H1 (cell line): ENCODE data around the gene MAN1A2. TPM values are rescaled to one million over a fixed set of nuclear protein-coding genes. Genes with fewer than 3 reads are reported as not detected.

Experiments
- CTCF ChIA-PET: fragments of 300-600 bp; sonication (Branson Sonifier 250); formaldehyde crosslinking; loops from one replicate; lab custom pipeline; 2021; ENCODE audit not compliant: partially characterized antibody; lab: Charles Lee
- POLR2A ChIA-PET: fragments of 300-600 bp; sonication (Branson Sonifier 250); formaldehyde crosslinking; loops from one replicate; lab custom pipeline; 2021; ENCODE audit warnings: inconsistent platforms; ENCODE audit not compliant: partially characterized antibody; lab: Charles Lee
- DNase-seq, 2 experiments: peaks; one replicate each; pipeline versions ENCODE4 v3.0.0 to v3.0.0-alpha.2; 2010 to 2022; ENCODE audit warnings: low spot score in 2 of 2, low read depth in 1 of 2, mixed read lengths in 1 of 2
- FAIRE-seq: peaks from 2 replicates; lab custom pipeline; 2011; peaks lifted over from hg19 to GRCh38; lab: Jason Lieb, UNC
- H2AFZ ChIP-seq: 2 replicates; pipeline ENCODE4 v1.8.1; 2012; ENCODE audit warnings: low read length, inconsistent platforms
- H2AK5ac ChIP-seq: 2 replicates; pipeline ENCODE4 v1.6.1; 2013; ENCODE audit warnings: low read depth, low read length
- H2BK120ac ChIP-seq: replicated peaks from 2 replicates; pipeline ENCODE3; 2013; ENCODE audit warnings: low read depth, low read length, inconsistent platforms
- H2BK12ac ChIP-seq: 2 replicates; pipeline ENCODE4 v1.6.1; 2013; ENCODE audit warnings: low read depth, low read length
- H2BK15ac ChIP-seq: 2 replicates; pipeline ENCODE4 v1.6.1; 2013; ENCODE audit warnings: low read length
- H2BK20ac ChIP-seq: 2 replicates; pipeline ENCODE4 v1.6.1; 2013; ENCODE audit warnings: low read length
- H2BK5ac ChIP-seq: 2 replicates; pipeline ENCODE4 v1.6.1; 2013; ENCODE audit warnings: low read depth, low read length
- H3K14ac ChIP-seq: 2 replicates; pipeline ENCODE4 v1.6.1; 2013; ENCODE audit warnings: inconsistent platforms; ENCODE audit not compliant: insufficient read length
- H3K18ac ChIP-seq: 2 replicates; pipeline ENCODE4 v1.6.1; 2013; ENCODE audit warnings: low read length; ENCODE audit errors: extremely low read depth
- H3K23ac ChIP-seq: 2 replicates; pipeline ENCODE4 v1.6.1; 2013; ENCODE audit warnings: inconsistent platforms; ENCODE audit not compliant: insufficient read length
- H3K23me2 ChIP-seq: 2 replicates; pipeline ENCODE4 v1.6.1; 2013; ENCODE audit warnings: low read depth, low read length
- H3K27ac ChIP-seq: 2 replicates; pipeline ENCODE4 v1.6.1; 2011; ENCODE audit warnings: low read depth, low read length, inconsistent platforms
- H3K27me3 ChIP-seq, 4 experiments: replicated peaks in 1 of 4; 1 replicate in 1 of 4; 2 replicates in 3 of 4; pipeline versions ENCODE4 v1.6.1 to v1.8.1; 2011 to 2013; ENCODE audit warnings: low read length in 3 of 4, mild to moderate bottlenecking in 3 of 4, inconsistent platforms in 2 of 4, mixed read lengths in 2 of 4, moderate library complexity in 1 of 4; ENCODE audit not compliant: control insufficient read depth in 3 of 4, insufficient read depth in 3 of 4; ENCODE audit errors: extremely low read depth in 1 of 4
- H3K36me3 ChIP-seq, 4 experiments: 2 replicates each; pipeline versions ENCODE4 v1.6.1 to v1.8.1; 2011 to 2013; ENCODE audit warnings: mild to moderate bottlenecking in 4 of 4, low read length in 3 of 4, moderate library complexity in 2 of 4, control low read depth in 1 of 4, inconsistent platforms in 1 of 4; ENCODE audit not compliant: insufficient read depth in 4 of 4, control insufficient read depth in 2 of 4
- H3K4ac ChIP-seq: replicated peaks from 2 replicates; pipeline ENCODE3; 2013; ENCODE audit warnings: low read length, low read depth, mixed read lengths, inconsistent platforms; ENCODE audit not compliant: insufficient read length
- H3K4me1 ChIP-seq, 4 experiments: replicated peaks in 1 of 4; 1 replicate in 1 of 4; 2 replicates in 3 of 4; pipeline versions ENCODE4 v1.6.1 to v1.8.1; 2011 to 2013; ENCODE audit warnings: low read length in 3 of 4, inconsistent platforms in 2 of 4, mixed read lengths in 1 of 4; ENCODE audit not compliant: insufficient read depth in 4 of 4, control insufficient read depth in 3 of 4
- H3K4me2 ChIP-seq, 2 experiments: 2 replicates each; pipeline versions ENCODE4 v1.6.1 to v1.8.1; 2011 to 2013; ENCODE audit warnings: low read depth in 2 of 2, low read length in 2 of 2, control low read depth in 1 of 2, inconsistent platforms in 1 of 2, mild to moderate bottlenecking in 1 of 2; ENCODE audit not compliant: insufficient read depth in 1 of 2
- H3K4me3 ChIP-seq, 4 experiments: fragments of 200-600, 300-600 bp in 1 of 4; sonication (generic), shearing (Covaris generic), sonication (Bioruptor Twin) in 1 of 4; 2 replicates each; pipeline versions ENCODE4 v1.5.1 to v1.8.1; 2011 to 2016; ENCODE audit warnings: low read length in 4 of 4, low read depth in 3 of 4, control low read depth in 2 of 4, inconsistent platforms in 2 of 4, mild to moderate bottlenecking in 2 of 4, mixed read lengths in 1 of 4, moderate library complexity in 1 of 4; ENCODE audit not compliant: insufficient read depth in 2 of 4; ENCODE audit errors: extremely low read depth in 1 of 4
- H3K56ac ChIP-seq: replicated peaks from 2 replicates; pipeline ENCODE3; 2013; ENCODE audit warnings: low read depth, mild to moderate bottlenecking, mixed read lengths, low read length, inconsistent platforms; ENCODE audit not compliant: insufficient read length
- H3K79me1 ChIP-seq: 2 replicates; pipeline ENCODE4 v1.6.1; 2013; ENCODE audit warnings: low read depth, low read length, control low read depth
- H3K79me2 ChIP-seq, 2 experiments: 2 replicates each; pipeline versions ENCODE4 v1.6.1 to v1.8.1; 2012 to 2013; ENCODE audit warnings: low read length in 2 of 2, mild to moderate bottlenecking in 2 of 2, inconsistent platforms in 1 of 2; ENCODE audit not compliant: insufficient read depth in 2 of 2, control insufficient read depth in 1 of 2
- H3K9ac ChIP-seq, 4 experiments: replicated peaks in 1 of 4; 1 replicate in 1 of 4; 2 replicates in 3 of 4; pipeline versions ENCODE4 v1.6.1 to v1.8.1; 2011 to 2013; ENCODE audit warnings: low read depth in 3 of 4, low read length in 3 of 4, control low read depth in 2 of 4, mild to moderate bottlenecking in 2 of 4, moderate library complexity in 2 of 4, inconsistent platforms in 1 of 4; ENCODE audit errors: extremely low read depth in 1 of 4
- H3K9me3 ChIP-seq, 2 experiments: 2 replicates each; pipeline versions ENCODE4 v1.6.1 to v1.8.1; 2012 to 2013; ENCODE audit warnings: mild to moderate bottlenecking in 2 of 2, moderate library complexity in 2 of 2, control low read depth in 1 of 2, inconsistent platforms in 1 of 2, low read depth in 1 of 2, low read length in 1 of 2, mixed read lengths in 1 of 2; ENCODE audit not compliant: insufficient read depth in 2 of 2
- H4K20me1 ChIP-seq, 2 experiments: replicated peaks in 1 of 2; 2 replicates each; pipeline versions ENCODE3 to v1.8.1; 2011 to 2013; ENCODE audit warnings: inconsistent platforms in 2 of 2, low read length in 2 of 2, mild to moderate bottlenecking in 1 of 2; ENCODE audit not compliant: insufficient read depth in 2 of 2, control insufficient read depth in 1 of 2
- H4K5ac ChIP-seq: 2 replicates; pipeline ENCODE4 v1.6.1; 2013; ENCODE audit warnings: low read length, low read depth, mixed read lengths, inconsistent platforms; ENCODE audit not compliant: insufficient read length
- H4K8ac ChIP-seq: 2 replicates; pipeline ENCODE4 v1.8.0; 2013; ENCODE audit warnings: mild to moderate bottlenecking, moderate library complexity, low read length, inconsistent platforms; ENCODE audit not compliant: insufficient read depth; ENCODE audit errors: extremely low read depth
- H4K91ac ChIP-seq: replicated peaks from 2 replicates; pipeline ENCODE3; 2013; ENCODE audit warnings: low read length, mixed read lengths, inconsistent platforms; ENCODE audit not compliant: insufficient read length
- MAFK ChIP-seq: IDR thresholded peaks from 2 replicates; pipeline ENCODE4 v1.6.1; 2012; ENCODE audit warnings: low read depth, mild to moderate bottlenecking, improper control_type of control experiment, low read length
- SIN3A ChIP-seq, 2 experiments: IDR thresholded peaks in 1 of 2; conservative IDR thresholded peaks in 1 of 2; 2 replicates each; pipeline ENCODE4 v1.6.1; 2011 to 2012; ENCODE audit warnings: low read length in 2 of 2, improper control_type of control experiment in 1 of 2, low read depth in 1 of 2, mild to moderate bottlenecking in 1 of 2
- TAF7 ChIP-seq: optimal IDR thresholded peaks from 2 replicates; pipeline ENCODE3; 2011; ENCODE audit warnings: low read depth, mild to moderate bottlenecking, inconsistent platforms, low read length, moderate library complexity, borderline replicate concordance
- WGBS, 2 experiments: shearing (Covaris generic) in 1 of 2; methylation state at CpG; one replicate each; pipeline versions ENCODE4 v1.1.6 to v1.1.7; 2013 to 2015; ENCODE audit warnings: low lambda C conversion rate in 2 of 2, mixed read lengths in 2 of 2, inconsistent platforms in 1 of 2, low coverage in 1 of 2, missing lambda C conversion rate in 1 of 2; ENCODE audit not compliant: insufficient replicate concordance in 2 of 2, insufficient coverage in 1 of 2, insufficient read length in 1 of 2; ENCODE audit errors: extremely low coverage in 1 of 2, missing lambda C conversion rate in 1 of 2; 5-methylcytosine and 5-hydroxymethylcytosine counted together
- polyA plus RNA-seq, 7 experiments: library from polyadenylated mRNA; depleted of rRNA in 3 of 7; stranded (reverse) in 5 of 7; unstranded in 2 of 7; fragments of >200 nt in 5 of 7; fragments of 200-250 nt in 2 of 7; gene quantifications; 1 replicate in 5 of 7; 2 replicates in 1 of 7; 4 replicates in 1 of 7; pipeline versions ENCODE4 v1.2.1 to v1.2.3, GENCODE V29; 2011 to 2013; ENCODE audit warnings: missing spikeins in 2 of 7, mixed read lengths in 2 of 7
- total RNA-seq: library from RNA; stranded (reverse); fragmentation: NEBNext Ultra II Directional; extraction: Animal tissue kit (Norgen Biotek cat#: 25700); gene quantifications from 2 replicates; pipeline ENCODE4 v1.2.1, GENCODE V29; 2021

The MAN1A2 gene
- total and polyA plus RNA-seq, 2 of the 8 experiments (the other 6 are each of a cell fraction or from before 2014, with no cell fraction given): 5.5 to 18.8 TPM

- Histone ChIP-seq H3K79me2 (peaks cover 0 to 10% of the 10 kb centered on the region in 2 experiments; a peak in 2 of 4 replicates), H3K36me3 (no peaks in the 10 kb centered on the region), H4K8ac (no peak overlapping the region), H2BK12ac (no peak overlapping the region), H3K23ac (no peak overlapping the region), H3K4me2 (no peak overlapping the region), H2BK120ac (no peak overlapping the region), H3K4me1 (peaks cover 0 to 12% (median 2%) of the 10 kb centered on the region in 4 experiments; a peak in 4 of 7 replicates)
- no peak for DNase-seq
- TF ChIP-seq SIN3A (conservative IDR thresholded peaks at IDR 0.05 in 1 of 2, IDR thresholded peaks at IDR 0.05 in 1 of 2; ENCODE audit: low read depth in 1 of 2, low read length in 2 of 2) (no peak), MAFK (no peak), TAF7 (no peak)
- TF ChIP-seq, all 59 proteins: peak for 0
- no peak overlapping the region for H3K18ac ChIP-seq
- H3K23me2 ChIP-seq: peaks cover 14% of the 10 kb centered on the region
- no peaks in the 10 kb centered on the region for H3K79me1 ChIP-seq
- H3K9me3 ChIP-seq: no peaks in the 10 kb centered on the region
- H3K4me3 ChIP-seq: no peak overlapping the region
- 88% methylated on average over 4 of the region's 4 CpGs; no CpG with 5 or more reads in 1 of the 2 experiments for WGBS, 2 experiments
- H4K20me1 ChIP-seq: peaks cover 0 to 4% of the 10 kb centered on the region in 2 experiments
- CTCF ChIA-PET: no interaction called here
- no peak overlapping the region for H3K9ac ChIP-seq
- no peak overlapping the region for H2AFZ ChIP-seq
- H2AK5ac ChIP-seq: no peak overlapping the region
- H3K14ac ChIP-seq: no peak overlapping the region
- no peak overlapping the region for H4K5ac ChIP-seq
- H3K4ac ChIP-seq: no peak overlapping the region
- no peak overlapping the region for H4K91ac ChIP-seq
- no peak overlapping the region for H3K56ac ChIP-seq
- no peaks in the 10 kb centered on the region; a peak in 1 of 7 replicates for H3K27me3 ChIP-seq
- POLR2A ChIA-PET: no interaction called here
- no peak overlapping the region for H2BK15ac ChIP-seq
- no peak overlapping the region for H2BK20ac ChIP-seq
- H2BK5ac ChIP-seq: no peak overlapping the region
- FAIRE-seq: no peak
- H3K27ac ChIP-seq: no peak overlapping the region
Observed at GRCh38 chr1:117364240-117364639, 3.0 kb upstream of the MAN1A2 start.
